LNCaP clone FGC (cell line): ENCODE measurements around the gene TMEM132C.

ENCODE experiments used
- DNase-seq: peaks from one replicate; pipeline ENCODE4 v3.0.0-alpha.2; 2011; ENCODE audit warnings: low read depth
- H3K4me3 ChIP-seq: 2 replicates; pipeline ENCODE4 v1.5.1; 2011; ENCODE audit warnings: mild to moderate bottlenecking, low read depth, low read length, control low read depth
- TF ChIP-seq, protein P1 (sequence below): IDR thresholded peaks from 2 replicates; pipeline ENCODE4 v1.5.1; 2012; ENCODE audit warnings: mild to moderate bottlenecking; ENCODE audit not compliant: control insufficient read depth, insufficient read depth; ENCODE audit errors: extremely low read depth

Gene TMEM132C

GRCh38 chr12:128336204-128337070, 69.5 kb downstream of the TMEM132C start:
- no peak overlapping the region for H3K4me3 ChIP-seq
- DNase-seq: no peak
- TF ChIP-seq, protein P1, sequence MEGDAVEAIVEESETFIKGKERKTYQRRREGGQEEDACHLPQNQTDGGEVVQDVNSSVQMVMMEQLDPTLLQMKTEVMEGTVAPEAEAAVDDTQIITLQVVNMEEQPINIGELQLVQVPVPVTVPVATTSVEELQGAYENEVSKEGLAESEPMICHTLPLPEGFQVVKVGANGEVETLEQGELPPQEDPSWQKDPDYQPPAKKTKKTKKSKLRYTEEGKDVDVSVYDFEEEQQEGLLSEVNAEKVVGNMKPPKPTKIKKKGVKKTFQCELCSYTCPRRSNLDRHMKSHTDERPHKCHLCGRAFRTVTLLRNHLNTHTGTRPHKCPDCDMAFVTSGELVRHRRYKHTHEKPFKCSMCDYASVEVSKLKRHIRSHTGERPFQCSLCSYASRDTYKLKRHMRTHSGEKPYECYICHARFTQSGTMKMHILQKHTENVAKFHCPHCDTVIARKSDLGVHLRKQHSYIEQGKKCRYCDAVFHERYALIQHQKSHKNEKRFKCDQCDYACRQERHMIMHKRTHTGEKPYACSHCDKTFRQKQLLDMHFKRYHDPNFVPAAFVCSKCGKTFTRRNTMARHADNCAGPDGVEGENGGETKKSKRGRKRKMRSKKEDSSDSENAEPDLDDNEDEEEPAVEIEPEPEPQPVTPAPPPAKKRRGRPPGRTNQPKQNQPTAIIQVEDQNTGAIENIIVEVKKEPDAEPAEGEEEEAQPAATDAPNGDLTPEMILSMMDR: no peak

- no peak for DNase-seq
- TF ChIP-seq, protein P1: no peak
- no peak overlapping the region for H3K4me3 ChIP-seq
Observed at GRCh38 chr12:128337071-128337345, 70.0 kb downstream of the TMEM132C start.

DNA sequence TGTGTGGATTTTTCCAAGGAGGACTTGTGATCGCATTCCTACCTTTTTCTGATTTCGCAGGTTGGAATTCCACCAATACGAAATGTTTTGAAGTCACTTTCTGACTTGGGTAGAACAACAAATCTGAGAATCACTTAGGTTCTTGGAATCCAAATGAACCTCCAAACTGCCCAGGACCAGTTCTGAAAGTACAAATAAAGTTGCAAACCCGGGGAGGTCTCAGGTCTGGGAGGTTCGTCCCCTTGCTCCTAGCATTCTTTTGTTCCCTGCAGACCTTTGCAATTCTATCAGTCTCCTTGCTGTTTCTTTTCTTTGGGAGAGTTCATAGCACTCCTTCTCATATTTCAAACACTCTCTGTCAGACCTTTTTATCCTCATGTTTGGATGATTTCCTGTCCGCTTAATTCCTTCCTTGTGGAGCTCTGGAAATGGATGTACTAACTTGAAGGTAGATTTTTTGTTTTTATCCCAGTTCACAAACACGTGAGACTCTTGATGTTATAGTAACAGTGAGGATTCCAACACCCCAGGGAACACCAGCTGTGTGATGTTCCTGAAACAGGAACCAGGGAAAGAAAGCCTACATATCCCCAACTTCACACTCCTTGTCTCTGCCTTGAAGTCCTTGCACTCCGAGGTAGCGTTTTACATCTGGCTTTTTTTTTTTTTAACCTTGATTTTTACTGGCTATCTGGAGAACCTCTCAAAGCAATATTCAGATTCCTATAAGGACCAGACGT, 70.6 kb downstream of the TMEM132C start:
- TF ChIP-seq, protein P1: no peak
- no peak for DNase-seq
- no peak overlapping the region for H3K4me3 ChIP-seq

DNA sequence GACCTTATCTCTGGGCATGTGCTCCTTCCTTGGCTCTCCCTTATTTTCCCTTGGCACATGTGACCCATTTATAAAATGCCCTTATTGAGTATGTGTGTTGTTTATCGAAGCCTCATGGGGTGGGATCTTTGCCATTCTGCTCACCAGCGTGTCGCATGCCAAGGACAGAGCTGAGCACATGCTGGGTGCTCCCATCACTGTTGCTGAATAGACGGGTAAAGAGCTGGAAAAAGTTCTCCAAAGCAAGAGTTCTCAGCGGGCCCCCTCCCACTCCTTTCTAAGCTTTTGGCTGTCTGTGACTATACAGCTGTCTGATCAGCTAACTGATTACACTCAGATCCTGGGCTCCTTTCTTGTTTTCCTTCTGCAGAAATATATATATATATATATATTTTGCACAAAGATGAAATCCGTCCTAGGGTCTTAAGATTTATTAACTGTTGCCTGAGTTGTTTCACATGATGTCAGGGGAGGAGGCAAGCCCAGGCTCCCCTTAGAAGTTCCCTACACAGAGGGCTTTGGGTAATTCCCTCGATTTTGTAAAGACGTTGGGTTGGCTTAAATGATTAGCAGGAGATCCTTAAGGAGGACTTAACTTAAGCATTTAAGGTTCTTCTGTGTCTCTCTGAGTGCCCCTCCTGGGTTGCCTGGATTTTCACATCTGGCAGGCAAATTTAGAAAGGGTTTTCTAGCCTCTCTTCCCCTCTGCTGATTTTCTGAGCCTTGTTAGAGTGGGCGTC, 71.6 kb downstream of the TMEM132C start:
- TF ChIP-seq, protein P1: no peak
- DNase-seq: no peak
- H3K4me3 ChIP-seq: no peak overlapping the region

DNA sequence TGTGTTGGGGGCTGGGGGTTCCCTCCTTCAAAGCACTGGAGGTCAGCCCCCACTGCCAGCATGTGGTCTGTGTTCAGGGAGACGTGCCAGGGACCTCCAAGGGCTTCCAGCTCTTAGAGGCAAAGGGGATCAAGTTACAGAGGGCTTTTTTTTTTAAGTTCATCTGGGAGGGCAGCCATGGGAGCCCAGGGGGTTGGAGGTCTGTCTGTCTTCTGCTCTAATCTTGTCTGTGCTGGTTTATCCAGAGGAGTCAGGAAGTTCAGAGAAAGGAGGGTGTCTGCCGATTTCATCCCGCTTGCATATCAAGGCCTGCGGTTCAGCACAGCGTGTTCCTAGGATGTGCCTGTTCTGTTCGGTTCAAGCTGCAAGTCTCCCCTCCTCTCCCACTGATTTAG, 72.2 kb downstream of the TMEM132C start:
- no peak overlapping the region for H3K4me3 ChIP-seq
- TF ChIP-seq, protein P1: no peak
- DNase-seq: no peak

- no peak overlapping the region for H3K4me3 ChIP-seq
- DNase-seq: no peak
- TF ChIP-seq, protein P1: no peak
Observed at GRCh38 chr12:128339631-128340030, 72.7 kb downstream of the TMEM132C start.
